Liver (tissue), 9 donors: Measurements from ENCODE around the gene SOST. TPM values are rescaled to one million over a fixed set of nuclear protein-coding genes. Genes with fewer than 3 reads are reported as not detected.
A peak's percentile ranks its signal among the peaks of the same experiment; 100 is the strongest.

Experiments used
- DNase-seq: peaks from one replicate; pipeline ENCODE4 v3.0.0-alpha.2; 2017; ENCODE audit warnings: low spot score
- H3K27ac ChIP-seq, 2 donors: one replicate each; pipeline ENCODE4 v1.7.0; 2013; ENCODE audit warnings: inconsistent platforms in 2 of 2, low read length in 2 of 2, control low read depth in 1 of 2, low read depth in 1 of 2, mild to moderate bottlenecking in 1 of 2
- H3K27me3 ChIP-seq, 4 donors: one replicate each; pipeline versions ENCODE4 v1.6.1 to v1.7.0; 2013; ENCODE audit warnings: low read length in 3 of 4, inconsistent platforms in 1 of 4, mild to moderate bottlenecking in 1 of 4, moderate library complexity in 1 of 4; ENCODE audit not compliant: control insufficient read depth in 4 of 4, insufficient read depth in 4 of 4
- H3K36me3 ChIP-seq, 4 donors: one replicate each; pipeline versions ENCODE4 v1.6.1 to v1.7.0; 2013; ENCODE audit warnings: low read length in 3 of 4, mild to moderate bottlenecking in 3 of 4, low read depth in 1 of 4, moderate library complexity in 1 of 4; ENCODE audit not compliant: control insufficient read depth in 4 of 4, insufficient read depth in 3 of 4
- H3K4me1 ChIP-seq, 4 donors: one replicate each; pipeline versions ENCODE4 v1.6.1 to v1.7.0; 2013; ENCODE audit warnings: low read length in 3 of 4, mild to moderate bottlenecking in 3 of 4, moderate library complexity in 1 of 4; ENCODE audit not compliant: control insufficient read depth in 4 of 4, insufficient read depth in 4 of 4
- H3K4me3 ChIP-seq, 3 donors: one replicate each; pipeline versions ENCODE4 v1.6.1 to v1.7.0; 2013; ENCODE audit warnings: low read length in 3 of 3, control low read depth in 1 of 3, low read depth in 1 of 3, mild to moderate bottlenecking in 1 of 3
- H3K9ac ChIP-seq, 2 donors: one replicate each; pipeline ENCODE4 v1.7.0; 2013; ENCODE audit warnings: low read length in 2 of 2, mild to moderate bottlenecking in 2 of 2, moderate library complexity in 2 of 2, control low read depth in 1 of 2, low read depth in 1 of 2
- H3K9me3 ChIP-seq, 4 donors: one replicate each; pipeline versions ENCODE4 v1.6.1 to v1.7.0; 2013; ENCODE audit warnings: low read length in 3 of 4; ENCODE audit not compliant: control insufficient read depth in 4 of 4
- FOXA1 ChIP-seq: IDR thresholded peaks from 2 replicates; pipeline ENCODE4 v1.6.1; 2016; ENCODE audit warnings: antibody characterized with exemption
- FOXA2 ChIP-seq: IDR thresholded peaks from 2 replicates; pipeline ENCODE4 v1.6.1; 2016; ENCODE audit warnings: antibody characterized with exemption
- GABPA ChIP-seq, 2 donors: IDR thresholded peaks in 1 of 2; conservative IDR thresholded peaks in 1 of 2; 2 replicates each; pipeline ENCODE4 v1.6.1; 2016; ENCODE audit warnings: antibody characterized with exemption in 2 of 2, mild to moderate bottlenecking in 1 of 2, moderate library complexity in 1 of 2
- JUND ChIP-seq, 2 donors: IDR thresholded peaks; 2 replicates each; pipeline ENCODE4 v1.6.1; 2016; ENCODE audit warnings: antibody characterized with exemption in 2 of 2
- NR2F2 ChIP-seq: IDR thresholded peaks from 2 replicates; pipeline ENCODE4 v1.6.1; 2016; ENCODE audit warnings: antibody characterized with exemption
- RAD21 ChIP-seq, 2 donors: IDR thresholded peaks; 2 replicates each; pipeline ENCODE4 v1.6.1; 2016; ENCODE audit warnings: antibody characterized with exemption in 2 of 2, mild to moderate bottlenecking in 2 of 2
- RXRA ChIP-seq, 2 donors: IDR thresholded peaks; 2 replicates each; pipeline ENCODE4 v1.6.1; 2017 to 2018; ENCODE audit warnings: antibody characterized with exemption in 2 of 2, mild to moderate bottlenecking in 1 of 2
- YY1 ChIP-seq: IDR thresholded peaks from 2 replicates; pipeline ENCODE4 v1.6.1; 2016; ENCODE audit warnings: antibody characterized with exemption, mild to moderate bottlenecking
- WGBS: extraction: QIAGEN DNeasy Blood & Tissue Kit; methylation state at CpG from one replicate; pipeline ENCODE4 v1.1.7; 2013; 5-methylcytosine and 5-hydroxymethylcytosine counted together
- polyA plus RNA-seq, 2 donors: library from polyadenylated mRNA; stranded (reverse) in 1 of 2; unstranded in 1 of 2; fragments of 200-250 nt in 1 of 2; fragments of >200 nt in 1 of 2; fragmentation: Nextera tagmentation in 1 of 2; extraction: Ambion mirVana in 1 of 2; gene quantifications; one replicate each; pipeline versions ENCODE4 v1.2.1 to v1.2.3, GENCODE V29; 2013 to 2015
- total RNA-seq, 2 donors: library from RNA; depleted of rRNA; stranded (reverse); fragments of >200 nt; gene quantifications; one replicate each; pipeline ENCODE4 v1.2.3, GENCODE V29; 2014
- TF ChIP-seq, protein P1 (sequence below): IDR thresholded peaks from 2 replicates; pipeline ENCODE4 v1.6.1; 2016; ENCODE audit warnings: antibody characterized with exemption
- TF ChIP-seq, protein P2 (sequence below): IDR thresholded peaks from 2 replicates; pipeline ENCODE4 v1.6.1; 2016; ENCODE audit warnings: antibody characterized with exemption
- TF ChIP-seq, protein P3 (sequence below): IDR thresholded peaks from 2 replicates; pipeline ENCODE4 v1.6.1; 2016; ENCODE audit warnings: antibody characterized with exemption, mild to moderate bottlenecking
- TF ChIP-seq, protein P4 (sequence below): fragments of 150-350 bp; IDR thresholded peaks from 2 replicates; pipeline ENCODE4 v1.5.1; 2017; ENCODE audit warnings: improper control_type of control experiment, low read depth, low read length; ENCODE audit not compliant: missing input control
- donor health status: healthy.
- donor health status: healthy.
- donor health status: healthy.
- donor health status: healthy.
- donor health status: healthy.

The SOST gene
- total and polyA plus RNA-seq, 4 donors: not detected

DNA sequence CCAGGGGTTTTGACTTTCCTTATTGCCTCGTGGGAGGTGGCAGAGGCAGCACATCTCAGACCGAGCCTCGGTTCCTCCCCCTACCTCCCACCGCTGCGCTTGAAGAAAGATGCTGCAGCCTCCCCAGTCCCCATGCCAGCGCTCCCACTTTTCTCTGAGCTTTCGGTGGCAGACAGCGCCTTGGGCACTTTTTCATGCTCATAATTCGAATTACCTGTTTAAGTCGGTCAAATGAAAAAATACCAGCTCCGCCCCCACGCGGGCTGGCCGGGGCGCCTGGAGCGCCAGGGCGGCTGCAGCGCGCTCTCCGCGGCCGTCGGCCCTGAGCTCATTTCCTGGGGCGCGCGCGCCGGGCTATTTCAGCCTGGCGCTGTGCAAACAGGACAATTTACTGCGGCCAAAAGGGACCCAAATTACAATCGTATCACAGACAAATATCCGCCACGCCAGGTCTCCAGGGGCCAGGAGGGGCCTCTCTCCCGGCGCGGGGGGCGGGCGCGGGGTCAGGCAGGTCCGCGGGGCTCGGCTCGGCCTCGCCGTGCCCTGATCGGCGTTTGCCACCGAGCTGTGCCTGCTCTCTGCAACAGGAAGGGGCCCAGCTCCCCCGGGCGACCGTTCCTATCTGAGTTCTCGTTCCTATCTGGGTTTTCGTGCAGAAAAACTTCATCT, 45.0 kb downstream of the SOST start:
- DNase-seq: no peak

DNA sequence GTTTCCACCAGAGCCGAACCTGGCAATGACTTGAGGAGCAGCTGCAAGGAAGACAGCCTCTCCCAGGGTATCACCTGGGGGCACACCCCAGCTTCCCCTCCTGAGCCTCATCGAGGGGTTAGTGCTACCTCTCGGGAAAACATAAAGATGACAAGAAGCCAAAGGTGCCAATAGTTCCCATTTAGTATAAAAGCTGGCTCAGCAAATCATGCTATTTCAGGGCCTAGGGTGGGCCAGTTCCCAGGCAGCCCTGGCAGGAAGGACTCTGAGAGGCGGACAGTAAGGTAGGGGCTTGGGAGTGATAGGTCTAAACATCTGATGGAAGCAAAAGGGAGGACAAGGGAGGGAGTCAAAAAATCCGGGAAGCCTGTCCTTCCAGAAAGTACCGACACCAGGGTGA, 46.2 kb downstream of the SOST start:
- Histone ChIP-seq H3K27ac (no peak overlapping the region), H3K4me3 (no peak overlapping the region)
- WGBS: 73% methylated on average over 6 of the region's 6 CpGs

More for the DNA sequence above, 45.0 kb downstream of the SOST start:
- no peaks in the 10 kb centered on the region for H3K9me3 ChIP-seq
- H3K4me3 ChIP-seq: peak overlapping the region in 1 of 3 donors; percentile 44
- H3K27ac ChIP-seq: peak overlapping the region; percentile 20 to 50
- H3K4me1 ChIP-seq: peaks cover 3 to 10% (median 6%) of the 10 kb centered on the region in 4 donors
- H3K36me3 ChIP-seq: no peaks in the 10 kb centered on the region
- H3K27me3 ChIP-seq: peaks cover 0 to 6% (median 0%) of the 10 kb centered on the region in 4 donors
- TF ChIP-seq RXRA (IDR thresholded peaks at IDR 0.05) (no peak), RAD21 (IDR thresholded peaks at IDR 0.05) (no peak), JUND (IDR thresholded peaks at IDR 0.05) (no peak), NR2F2 (no peak)
- TF ChIP-seq, protein P1, sequence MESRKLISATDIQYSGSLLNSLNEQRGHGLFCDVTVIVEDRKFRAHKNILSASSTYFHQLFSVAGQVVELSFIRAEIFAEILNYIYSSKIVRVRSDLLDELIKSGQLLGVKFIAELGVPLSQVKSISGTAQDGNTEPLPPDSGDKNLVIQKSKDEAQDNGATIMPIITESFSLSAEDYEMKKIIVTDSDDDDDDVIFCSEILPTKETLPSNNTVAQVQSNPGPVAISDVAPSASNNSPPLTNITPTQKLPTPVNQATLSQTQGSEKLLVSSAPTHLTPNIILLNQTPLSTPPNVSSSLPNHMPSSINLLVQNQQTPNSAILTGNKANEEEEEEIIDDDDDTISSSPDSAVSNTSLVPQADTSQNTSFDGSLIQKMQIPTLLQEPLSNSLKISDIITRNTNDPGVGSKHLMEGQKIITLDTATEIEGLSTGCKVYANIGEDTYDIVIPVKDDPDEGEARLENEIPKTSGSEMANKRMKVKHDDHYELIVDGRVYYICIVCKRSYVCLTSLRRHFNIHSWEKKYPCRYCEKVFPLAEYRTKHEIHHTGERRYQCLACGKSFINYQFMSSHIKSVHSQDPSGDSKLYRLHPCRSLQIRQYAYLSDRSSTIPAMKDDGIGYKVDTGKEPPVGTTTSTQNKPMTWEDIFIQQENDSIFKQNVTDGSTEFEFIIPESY: no peak
- TF ChIP-seq, protein P2, sequence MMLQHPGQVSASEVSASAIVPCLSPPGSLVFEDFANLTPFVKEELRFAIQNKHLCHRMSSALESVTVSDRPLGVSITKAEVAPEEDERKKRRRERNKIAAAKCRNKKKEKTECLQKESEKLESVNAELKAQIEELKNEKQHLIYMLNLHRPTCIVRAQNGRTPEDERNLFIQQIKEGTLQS: no peak
- WGBS: 2% methylated on average over 53 of the region's 53 CpGs
- H3K9ac ChIP-seq: no peak overlapping the region

More for the DNA sequence above, 46.2 kb downstream of the SOST start:
- H3K4me1 ChIP-seq: peaks cover 3 to 10% (median 6%) of the 10 kb centered on the region in 4 donors
- H3K36me3 ChIP-seq: no peaks in the 10 kb centered on the region
- TF ChIP-seq, protein P2: no peak
- TF ChIP-seq GABPA (IDR thresholded peaks at IDR 0.05 in 1 of 2, conservative IDR thresholded peaks at IDR 0.05 in 1 of 2) (no peak), FOXA2 (no peak), YY1 (no peak), FOXA1 (no peak)
- TF ChIP-seq, protein P3, sequence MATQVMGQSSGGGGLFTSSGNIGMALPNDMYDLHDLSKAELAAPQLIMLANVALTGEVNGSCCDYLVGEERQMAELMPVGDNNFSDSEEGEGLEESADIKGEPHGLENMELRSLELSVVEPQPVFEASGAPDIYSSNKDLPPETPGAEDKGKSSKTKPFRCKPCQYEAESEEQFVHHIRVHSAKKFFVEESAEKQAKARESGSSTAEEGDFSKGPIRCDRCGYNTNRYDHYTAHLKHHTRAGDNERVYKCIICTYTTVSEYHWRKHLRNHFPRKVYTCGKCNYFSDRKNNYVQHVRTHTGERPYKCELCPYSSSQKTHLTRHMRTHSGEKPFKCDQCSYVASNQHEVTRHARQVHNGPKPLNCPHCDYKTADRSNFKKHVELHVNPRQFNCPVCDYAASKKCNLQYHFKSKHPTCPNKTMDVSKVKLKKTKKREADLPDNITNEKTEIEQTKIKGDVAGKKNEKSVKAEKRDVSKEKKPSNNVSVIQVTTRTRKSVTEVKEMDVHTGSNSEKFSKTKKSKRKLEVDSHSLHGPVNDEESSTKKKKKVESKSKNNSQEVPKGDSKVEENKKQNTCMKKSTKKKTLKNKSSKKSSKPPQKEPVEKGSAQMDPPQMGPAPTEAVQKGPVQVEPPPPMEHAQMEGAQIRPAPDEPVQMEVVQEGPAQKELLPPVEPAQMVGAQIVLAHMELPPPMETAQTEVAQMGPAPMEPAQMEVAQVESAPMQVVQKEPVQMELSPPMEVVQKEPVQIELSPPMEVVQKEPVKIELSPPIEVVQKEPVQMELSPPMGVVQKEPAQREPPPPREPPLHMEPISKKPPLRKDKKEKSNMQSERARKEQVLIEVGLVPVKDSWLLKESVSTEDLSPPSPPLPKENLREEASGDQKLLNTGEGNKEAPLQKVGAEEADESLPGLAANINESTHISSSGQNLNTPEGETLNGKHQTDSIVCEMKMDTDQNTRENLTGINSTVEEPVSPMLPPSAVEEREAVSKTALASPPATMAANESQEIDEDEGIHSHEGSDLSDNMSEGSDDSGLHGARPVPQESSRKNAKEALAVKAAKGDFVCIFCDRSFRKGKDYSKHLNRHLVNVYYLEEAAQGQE: no peak
- TF ChIP-seq, protein P1: no peak
- TF ChIP-seq, protein P4, sequence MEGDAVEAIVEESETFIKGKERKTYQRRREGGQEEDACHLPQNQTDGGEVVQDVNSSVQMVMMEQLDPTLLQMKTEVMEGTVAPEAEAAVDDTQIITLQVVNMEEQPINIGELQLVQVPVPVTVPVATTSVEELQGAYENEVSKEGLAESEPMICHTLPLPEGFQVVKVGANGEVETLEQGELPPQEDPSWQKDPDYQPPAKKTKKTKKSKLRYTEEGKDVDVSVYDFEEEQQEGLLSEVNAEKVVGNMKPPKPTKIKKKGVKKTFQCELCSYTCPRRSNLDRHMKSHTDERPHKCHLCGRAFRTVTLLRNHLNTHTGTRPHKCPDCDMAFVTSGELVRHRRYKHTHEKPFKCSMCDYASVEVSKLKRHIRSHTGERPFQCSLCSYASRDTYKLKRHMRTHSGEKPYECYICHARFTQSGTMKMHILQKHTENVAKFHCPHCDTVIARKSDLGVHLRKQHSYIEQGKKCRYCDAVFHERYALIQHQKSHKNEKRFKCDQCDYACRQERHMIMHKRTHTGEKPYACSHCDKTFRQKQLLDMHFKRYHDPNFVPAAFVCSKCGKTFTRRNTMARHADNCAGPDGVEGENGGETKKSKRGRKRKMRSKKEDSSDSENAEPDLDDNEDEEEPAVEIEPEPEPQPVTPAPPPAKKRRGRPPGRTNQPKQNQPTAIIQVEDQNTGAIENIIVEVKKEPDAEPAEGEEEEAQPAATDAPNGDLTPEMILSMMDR: no peak
- no peak overlapping the region for H3K9ac ChIP-seq
- no peak for DNase-seq
- H3K9me3 ChIP-seq: no peaks in the 10 kb centered on the region
- peaks cover 0 to 6% (median 0%) of the 10 kb centered on the region in 4 donors for H3K27me3 ChIP-seq
